Smooth muscle cell (in vitro differentiated cells): ENCODE measurements around the gene BMP2K. TPM values are rescaled to one million over a fixed set of nuclear protein-coding genes. Genes with fewer than 3 reads are reported as not detected.

Experiments
- DNase-seq: peaks from one replicate; lab custom pipeline; 2025; ENCODE audit not compliant: unreplicated experiment; lab: John Stamatoyannopoulos, UW
- H2AFZ ChIP-seq: fragments of 200-600 bp; sonication (generic); 2 replicates; pipeline ENCODE4 v1.6.0; 2016; ENCODE audit warnings: antibody characterized with exemption, low read depth, mild to moderate bottlenecking
- H3F3A ChIP-seq: fragments of 200-600 bp; sonication (generic); 2 replicates; pipeline ENCODE4 v1.6.0; 2017; ENCODE audit warnings: antibody characterized with exemption, low read depth
- H3K27ac ChIP-seq: fragments of 200-600 bp; sonication (generic); 2 replicates; pipeline ENCODE4 v1.5.1; 2016; ENCODE audit warnings: low read depth, mild to moderate bottlenecking
- H3K27me3 ChIP-seq: fragments of 200-600 bp; sonication (generic); 2 replicates; pipeline ENCODE4 v1.6.1; 2016; ENCODE audit warnings: low read depth, mild to moderate bottlenecking
- H3K36me3 ChIP-seq: fragments of 200-600 bp; sonication (generic); 2 replicates; pipeline ENCODE4 v1.5.1; 2016; ENCODE audit warnings: low read depth
- H3K4me1 ChIP-seq: fragments of 200-600 bp; sonication (generic); 2 replicates; pipeline ENCODE4 v1.5.1; 2016; ENCODE audit warnings: low read depth
- H3K4me2 ChIP-seq: fragments of 200-600 bp; sonication (generic); 2 replicates; pipeline ENCODE4 v1.6.0; 2016; ENCODE audit warnings: mild to moderate bottlenecking
- H3K4me3 ChIP-seq: fragments of 200-600 bp; sonication (generic); 2 replicates; pipeline ENCODE4 v1.5.1; 2016; ENCODE audit warnings: mild to moderate bottlenecking
- H3K79me2 ChIP-seq: fragments of 200-600 bp; sonication (generic); 2 replicates; pipeline ENCODE4 v1.6.0; 2016; ENCODE audit warnings: low read depth, mild to moderate bottlenecking
- H3K9ac ChIP-seq: fragments of 200-600 bp; sonication (generic); 2 replicates; pipeline ENCODE4 v1.6.0; 2016; ENCODE audit warnings: low read depth
- H3K9me3 ChIP-seq: fragments of 200-600 bp; sonication (generic); replicated peaks from 2 replicates; pipeline ENCODE4 v1.5.1; 2016; ENCODE audit warnings: low read depth
- H4K20me1 ChIP-seq: fragments of 200-600 bp; sonication (generic); 2 replicates; pipeline ENCODE4 v1.6.0; 2016; ENCODE audit warnings: low read depth
- CTCF ChIP-seq: fragments of 200-600 bp; sonication (generic); IDR thresholded peaks from 2 replicates; pipeline ENCODE4 v1.5.1; 2017; ENCODE audit warnings: borderline replicate concordance, mild to moderate bottlenecking, antibody characterized with exemption; ENCODE audit not compliant: insufficient read depth, poor library complexity, severe bottlenecking
- WGBS: methylation state at CpG from one replicate; pipeline ENCODE4 v1.1.7; 2016; ENCODE audit warnings: low lambda C conversion rate; 5-methylcytosine and 5-hydroxymethylcytosine counted together
- polyA plus RNA-seq: library from polyadenylated mRNA; unstranded; fragments of >200 nt; fragmentation: Nextera tagmentation; extraction: Ambion mirVana; gene quantifications from 2 replicates; pipeline ENCODE4 v1.2.1, GENCODE V29; 2016
- total RNA-seq: library from RNA; depleted of rRNA; stranded (reverse); fragments of >200 nt; gene quantifications from 2 replicates; pipeline ENCODE4 v1.2.3, GENCODE V29; 2014

The BMP2K gene
- total and polyA plus RNA-seq, 2 experiments from 2014 or later: 3.9 to 32.0 TPM

- H3K4me3 ChIP-seq: no peak overlapping the region
- H3K27me3 ChIP-seq: no peaks in the 10 kb centered on the region
- H3K27ac ChIP-seq: no peak overlapping the region
- H3K4me1 ChIP-seq: no peaks in the 10 kb centered on the region
- WGBS: 98% methylated on average over 9 of the region's 9 CpGs
- H2AFZ ChIP-seq: no peak overlapping the region
- H3K4me2 ChIP-seq: no peak overlapping the region
- H3K9ac ChIP-seq: no peak overlapping the region
- no peaks in the 10 kb centered on the region for H3K36me3 ChIP-seq
- no peak for DNase-seq
- no peaks in the 10 kb centered on the region for H3K9me3 ChIP-seq
- H3K79me2 ChIP-seq: no peaks in the 10 kb centered on the region
- H3F3A ChIP-seq: no peaks in the 10 kb centered on the region
- no peaks in the 10 kb centered on the region for H4K20me1 ChIP-seq
- no peak for TF ChIP-seq CTCF
These were observed 152.7 kb downstream of the BMP2K start for GRCh38 chr4:78928835-78929234.

GRCh38 chr4:78930016-78930629 is 154.0 kb downstream of the BMP2K start:
- no peak overlapping the region for H3K9ac ChIP-seq
- H3K9me3 ChIP-seq: no peaks in the 10 kb centered on the region
- DNase-seq: no peak
- no peak for TF ChIP-seq CTCF
- H3K27me3 ChIP-seq: no peaks in the 10 kb centered on the region
- no peak overlapping the region for H3K27ac ChIP-seq
- WGBS: 96% methylated on average over 6 of the region's 6 CpGs
- no peaks in the 10 kb centered on the region for H4K20me1 ChIP-seq
- H3K4me2 ChIP-seq: no peak overlapping the region
- no peaks in the 10 kb centered on the region for H3K4me1 ChIP-seq
- H2AFZ ChIP-seq: no peak overlapping the region
- H3K79me2 ChIP-seq: no peaks in the 10 kb centered on the region
- no peaks in the 10 kb centered on the region for H3K36me3 ChIP-seq
- no peak overlapping the region for H3K4me3 ChIP-seq
- no peaks in the 10 kb centered on the region for H3F3A ChIP-seq

GRCh38 chr4:78936989-78937388 is 160.8 kb downstream of the BMP2K start:
- Histone ChIP-seq H3K27ac (no peak overlapping the region), H3K4me3 (no peak overlapping the region), H3K4me2 (no peak overlapping the region), H3K79me2 (no peaks in the 10 kb centered on the region), H2AFZ (no peak overlapping the region), H3K36me3 (no peaks in the 10 kb centered on the region), H3K27me3 (no peaks in the 10 kb centered on the region), H3F3A (no peaks in the 10 kb centered on the region), H4K20me1 (peaks cover 4% of the 10 kb centered on the region), H3K9ac (no peak overlapping the region), H3K4me1 (peaks cover 21% of the 10 kb centered on the region), H3K9me3 (no peaks in the 10 kb centered on the region)
- no peak for TF ChIP-seq CTCF
- WGBS: 44% methylated on average over 4 of the region's 4 CpGs
- no peak for DNase-seq

GRCh38 chr4:78937837-78938236 is 161.7 kb downstream of the BMP2K start:
- Histone ChIP-seq H2AFZ (peak overlapping the region; percentile 96), H3K9ac (no peak overlapping the region)
- WGBS: 73% methylated on average over 4 of the region's 4 CpGs

More at GRCh38 chr4:78937837-78938236, 161.7 kb downstream of the BMP2K start:
- H3K27me3 ChIP-seq: no peaks in the 10 kb centered on the region
- no peak for DNase-seq
- TF ChIP-seq CTCF: no peak
- H3F3A ChIP-seq: no peaks in the 10 kb centered on the region
- H4K20me1 ChIP-seq: peaks cover 4% of the 10 kb centered on the region
- no peaks in the 10 kb centered on the region for H3K9me3 ChIP-seq
- H3K4me2 ChIP-seq: peak overlapping the region; percentile 88
- peaks cover 21% of the 10 kb centered on the region for H3K4me1 ChIP-seq
- H3K36me3 ChIP-seq: no peaks in the 10 kb centered on the region
- peak overlapping the region; percentile 67 for H3K4me3 ChIP-seq
- no peak overlapping the region for H3K27ac ChIP-seq
- H3K79me2 ChIP-seq: no peaks in the 10 kb centered on the region
